GM18907 (cell line): Measurements from ENCODE around the gene SV2C.
"Not testable (repeated sequence)": the region's sequence is repeated elsewhere in the genome, so short reads cannot be mapped to it uniquely, and the experiment has no call there.

ENCODE experiments used
- ATAC-seq: cut with Tn5 transposase; IDR thresholded peaks from one replicate; pipeline ENCODE4 v1.9.1; 2021; ENCODE audit warnings: mild to moderate bottlenecking, moderate library complexity; ENCODE audit not compliant: unreplicated experiment

SV2C gene

DNA sequence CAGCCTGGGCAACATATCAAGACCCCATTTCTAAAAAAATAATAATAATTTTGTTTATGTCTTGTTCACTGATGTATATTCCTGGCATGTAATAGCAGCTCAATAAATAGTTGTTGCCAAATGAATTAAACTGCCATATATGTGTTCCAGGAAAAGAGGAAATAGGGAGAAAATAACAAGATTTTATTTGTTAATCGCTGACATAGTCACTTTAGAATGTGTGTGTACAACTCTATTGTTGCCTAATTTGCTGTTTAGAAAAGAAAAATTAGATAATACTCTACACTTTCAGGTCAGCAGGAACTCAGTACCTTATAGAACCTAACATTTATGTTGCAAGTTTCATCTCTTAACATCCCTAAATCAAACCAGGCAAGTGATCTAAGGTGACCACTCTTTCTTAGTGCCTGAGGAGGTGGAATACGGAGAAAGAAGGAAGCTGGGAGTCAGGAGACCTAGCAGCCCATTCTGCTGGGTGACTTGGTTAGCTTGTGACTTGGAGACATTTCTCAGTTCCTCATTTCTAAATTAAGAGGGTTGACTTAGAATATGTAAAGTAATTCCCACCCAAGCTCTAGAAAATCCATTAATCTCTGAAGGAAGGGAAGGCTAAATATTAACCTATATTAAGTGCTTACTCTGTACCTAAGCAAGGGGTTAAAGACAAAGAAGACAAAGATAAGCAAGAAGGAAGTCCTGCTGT, 209.6 kb downstream of the SV2C start:
- peak; percentile 88 for ATAC-seq

DNA sequence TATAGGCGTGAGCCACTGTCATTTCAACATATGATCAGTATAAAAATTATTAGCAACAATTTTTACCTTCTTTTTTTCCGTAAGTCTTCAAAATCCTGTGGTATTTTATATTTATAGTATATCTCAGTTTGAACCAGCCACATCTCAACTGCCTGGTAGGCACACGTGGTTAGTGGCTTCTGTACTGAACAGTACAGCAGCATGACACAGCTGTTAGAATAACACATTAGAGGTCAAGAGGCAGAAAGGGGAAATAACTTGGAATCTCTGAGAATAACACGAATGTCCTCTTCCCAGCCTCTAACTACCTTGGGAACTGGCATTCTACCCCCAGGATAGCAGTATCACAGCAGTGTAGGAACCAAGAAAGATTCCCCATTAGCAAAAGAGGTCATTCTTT, 211.4 kb downstream of the SV2C start:
- no peak for ATAC-seq

DNA sequence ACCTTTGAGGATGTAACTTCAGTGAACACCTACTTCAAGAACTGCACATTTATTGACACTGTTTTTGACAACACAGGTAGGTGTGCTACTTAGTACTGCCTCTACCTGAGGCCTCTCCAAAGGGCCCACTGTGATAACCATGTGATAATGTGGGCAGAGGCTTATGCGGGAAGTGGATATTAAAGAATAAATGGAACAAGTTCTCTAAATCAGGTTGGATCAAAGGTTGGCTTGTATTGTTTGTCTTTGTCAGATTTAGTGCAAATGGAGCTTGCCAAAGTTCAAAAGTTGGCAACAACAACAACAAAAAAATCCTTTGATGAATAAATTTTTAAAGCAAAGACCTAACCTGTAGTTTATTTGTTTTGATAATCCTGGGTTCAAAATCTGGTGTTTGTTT, 215.7 kb downstream of the SV2C start:
- no peak for ATAC-seq

DNA sequence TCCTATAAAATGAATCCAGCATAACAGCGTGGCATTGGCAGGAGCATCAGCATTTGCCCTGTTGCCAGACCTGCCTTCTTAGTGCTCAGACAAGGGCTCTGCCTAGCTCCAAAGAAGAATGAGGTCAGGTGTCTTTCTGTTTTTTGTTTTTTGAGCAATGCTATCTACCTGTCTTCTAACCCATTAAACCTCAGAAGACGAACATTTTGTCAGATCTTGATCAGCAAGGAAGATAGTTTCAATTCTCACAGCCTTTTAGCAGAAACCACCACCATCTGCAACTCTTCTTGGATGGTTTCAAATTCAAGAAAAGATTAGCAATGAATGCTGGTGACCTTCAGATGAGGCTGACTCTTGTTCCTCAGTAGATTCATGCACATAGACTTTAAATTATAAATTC, 216.4 kb downstream of the SV2C start:
- no peak for ATAC-seq

DNA sequence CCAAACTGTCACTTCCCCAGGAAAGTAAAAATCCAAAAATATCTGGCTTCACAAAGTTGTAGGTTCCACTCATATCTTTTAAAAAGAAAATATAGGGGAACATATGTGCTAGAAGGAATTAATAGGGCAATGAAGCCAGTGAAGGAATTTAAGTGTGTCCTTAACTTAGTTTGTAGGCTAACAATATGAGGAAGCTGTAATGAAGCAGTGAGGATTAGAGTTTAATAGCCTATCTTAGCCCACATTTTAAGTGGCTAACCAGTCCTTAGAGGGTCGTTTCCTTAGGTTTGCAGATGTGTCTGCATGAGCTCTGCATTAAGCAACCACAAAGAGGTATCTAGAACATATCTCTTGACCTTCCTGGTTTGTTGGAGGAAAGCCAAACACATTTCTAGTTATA, 218.7 kb downstream of the SV2C start:
- not testable (repeated sequence) for ATAC-seq

DNA sequence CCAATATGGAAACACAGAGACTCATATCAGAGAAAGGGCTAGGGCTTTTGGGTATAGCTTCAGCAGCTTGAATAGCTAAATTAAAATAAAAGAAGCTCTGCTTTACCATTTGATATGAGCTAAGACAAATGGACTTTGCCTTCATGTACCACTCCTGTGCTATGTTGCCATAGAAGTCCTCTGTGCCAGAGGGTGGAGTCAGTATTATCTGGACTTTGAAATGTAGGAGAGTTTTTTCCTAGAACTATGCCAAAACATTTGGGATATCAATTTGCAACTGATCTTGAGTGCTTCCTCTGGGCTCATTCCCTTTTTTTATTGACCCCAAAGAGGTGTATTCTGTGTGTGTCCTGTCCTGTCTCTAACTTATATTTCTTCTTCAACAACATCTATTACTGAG, 219.5 kb downstream of the SV2C start:
- not testable (repeated sequence) for ATAC-seq

DNA sequence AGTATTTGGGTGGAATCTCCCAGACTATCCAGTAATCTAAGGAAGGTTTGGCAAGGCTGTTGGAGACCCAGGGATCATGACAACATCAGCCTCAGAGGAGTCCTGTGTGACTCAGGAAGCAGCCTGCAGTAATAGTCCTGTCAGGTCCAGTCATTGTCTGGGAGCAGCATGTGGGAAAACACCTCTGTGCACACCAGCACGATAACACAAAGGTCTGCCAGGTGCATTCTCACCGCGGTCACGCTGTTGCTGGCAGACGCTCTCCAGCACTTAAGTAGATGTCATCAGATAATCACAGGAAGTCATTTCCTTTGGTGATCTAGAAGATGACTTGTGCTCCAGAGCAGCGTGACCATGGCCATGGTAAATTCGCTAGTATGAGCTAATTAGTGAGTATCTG, 220.7 kb downstream of the SV2C start:
- peak; percentile 79 for ATAC-seq

DNA sequence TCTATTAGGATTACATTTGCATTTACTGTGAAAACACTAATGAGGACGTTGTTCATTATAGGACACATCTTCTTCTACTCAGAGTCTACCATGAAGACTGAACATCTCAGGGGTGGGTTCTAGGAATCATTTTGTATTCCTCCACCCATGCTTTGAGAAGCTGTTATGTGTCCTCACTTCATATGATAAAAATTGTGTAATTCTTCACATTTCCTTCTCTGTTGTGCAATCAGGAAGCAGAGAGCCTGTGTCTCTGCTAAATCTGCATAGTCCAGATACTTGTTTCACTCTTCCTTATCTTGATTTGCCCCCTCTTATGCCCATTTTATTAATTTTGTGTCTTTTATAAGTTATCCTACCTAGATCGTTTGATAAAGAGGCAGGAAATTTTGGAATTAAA, 222.1 kb downstream of the SV2C start:
- no peak for ATAC-seq

DNA sequence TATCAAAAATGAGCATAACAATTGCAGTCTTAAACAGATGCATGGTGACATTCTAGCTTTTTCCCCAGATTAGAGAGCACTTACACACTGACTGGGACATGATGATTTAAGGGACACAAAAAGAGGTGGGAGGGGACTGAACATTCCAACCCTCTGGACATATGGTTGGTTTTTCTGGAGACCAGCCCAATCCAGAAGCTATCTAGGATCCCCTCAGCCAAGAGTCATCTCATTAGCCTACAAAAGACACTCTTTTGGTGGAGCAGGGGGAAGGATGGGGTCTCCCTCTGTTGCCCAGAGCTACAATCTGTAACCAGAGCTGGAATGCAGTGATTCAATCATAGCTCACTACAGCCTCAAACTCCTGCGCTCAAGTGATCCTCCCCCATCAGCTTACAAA, 222.6 kb downstream of the SV2C start:
- ATAC-seq: no peak

DNA sequence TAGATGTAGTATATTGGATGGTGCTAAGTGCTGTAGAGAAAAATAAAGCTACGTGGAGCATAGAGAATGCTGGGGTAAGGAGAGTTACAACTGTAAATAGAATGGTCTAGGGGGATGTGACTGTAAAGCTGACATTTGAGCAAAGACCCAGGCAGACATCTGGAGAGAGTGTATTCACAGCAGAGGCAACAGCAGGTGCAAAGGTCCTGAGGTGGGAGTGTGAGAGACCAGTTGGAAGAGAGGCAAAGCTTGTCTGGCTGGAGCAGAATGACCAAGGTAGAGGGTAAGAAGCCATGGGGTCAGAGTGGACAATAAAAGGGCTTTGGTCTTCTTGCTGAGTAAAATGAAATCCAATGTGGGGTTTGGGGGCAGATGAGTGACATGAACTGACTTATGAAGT, 227.0 kb downstream of the SV2C start:
- ATAC-seq: no peak

DNA sequence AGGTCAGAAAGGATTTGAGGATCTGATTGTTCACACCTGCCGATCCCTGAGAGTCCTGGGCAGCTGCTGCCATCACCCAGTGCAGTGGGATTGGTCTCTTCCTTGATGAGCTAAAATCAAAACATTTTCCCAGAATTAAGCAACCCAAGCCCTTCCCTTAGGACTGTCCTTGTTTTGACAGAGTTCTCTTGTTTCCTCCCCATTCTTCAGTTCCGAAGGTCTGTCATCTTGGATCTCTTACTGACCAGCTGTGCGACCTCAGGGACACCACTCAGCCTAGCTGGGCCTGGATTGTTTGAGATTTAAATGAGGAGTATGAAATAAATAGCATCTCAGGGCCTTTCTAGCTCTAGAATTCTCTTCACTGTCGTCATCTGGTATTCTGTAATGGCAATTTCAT, 229.6 kb downstream of the SV2C start:
- ATAC-seq: no peak

DNA sequence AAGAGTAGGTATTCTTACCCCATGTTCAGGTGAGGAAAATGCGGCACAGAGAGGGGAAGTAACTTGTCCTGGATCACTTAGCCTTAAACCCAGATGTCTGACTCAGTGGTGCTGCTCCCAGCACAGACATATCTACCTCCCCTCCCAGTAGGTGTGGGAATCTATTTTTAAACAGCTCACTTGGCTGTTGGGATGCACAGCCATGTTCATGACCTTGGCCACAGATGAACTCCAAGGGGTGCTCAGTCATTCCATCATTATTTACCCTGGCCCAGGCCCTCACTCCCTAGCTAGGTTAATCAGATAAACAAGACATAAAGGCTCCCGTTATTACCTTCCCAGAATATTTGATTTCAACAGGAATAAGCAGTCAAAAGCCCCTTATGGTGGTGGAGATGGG, 231.5 kb downstream of the SV2C start:
- ATAC-seq: no peak

DNA sequence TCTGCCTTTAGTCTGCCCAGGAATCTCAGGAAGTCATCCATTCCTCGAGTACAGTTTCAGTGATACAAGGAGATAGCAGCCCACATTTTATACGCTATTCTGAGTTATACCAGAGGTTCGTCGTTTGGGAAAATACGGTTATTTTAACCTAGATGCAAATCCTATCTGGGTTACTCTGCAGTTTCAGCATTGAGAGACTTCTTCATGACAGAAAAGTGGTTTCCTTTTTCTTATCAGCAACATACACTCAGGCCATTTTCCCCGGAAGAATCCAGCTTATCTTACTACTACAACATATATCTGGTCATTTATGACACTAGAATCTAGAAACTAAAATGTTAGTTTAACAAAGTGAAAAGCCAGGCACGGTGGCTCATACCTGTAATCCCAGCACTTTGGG, 236.5 kb downstream of the SV2C start:
- no peak for ATAC-seq

DNA sequence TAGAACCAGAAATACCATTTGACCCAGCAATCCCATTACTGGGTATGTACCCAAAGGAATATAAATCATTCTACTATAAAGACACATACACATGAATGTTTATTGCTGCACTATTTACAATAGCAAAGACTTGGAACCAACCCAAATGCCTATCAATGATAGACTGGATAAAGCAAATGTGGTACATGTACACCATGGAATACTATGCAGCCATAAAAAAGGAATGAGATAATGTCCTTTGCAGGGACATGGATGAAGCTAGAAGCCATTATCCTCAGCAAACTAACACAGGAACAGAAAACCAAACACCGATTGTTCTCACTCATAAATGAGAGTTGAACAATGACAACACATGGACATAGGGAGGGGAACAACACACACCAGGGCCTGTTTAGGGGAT, 240.3 kb downstream of the SV2C start:
- not testable (repeated sequence) for ATAC-seq

DNA sequence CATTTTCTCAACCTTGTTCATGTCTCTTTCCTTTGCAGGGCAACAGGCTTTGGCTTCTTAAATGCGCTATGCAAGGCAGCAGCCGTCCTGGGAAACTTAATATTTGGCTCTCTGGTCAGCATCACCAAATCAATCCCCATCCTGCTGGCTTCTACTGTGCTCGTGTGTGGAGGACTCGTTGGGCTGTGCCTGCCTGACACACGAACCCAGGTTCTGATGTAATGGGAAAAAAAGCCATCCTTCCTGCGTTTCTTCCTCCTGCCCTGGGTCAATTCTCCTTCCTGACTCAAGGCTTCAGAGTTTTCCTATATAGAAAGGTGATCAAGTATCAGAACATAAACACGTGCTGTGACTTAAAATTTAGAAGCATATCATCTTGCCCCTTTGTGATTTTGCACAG, 242.1 kb downstream of the SV2C start:
- ATAC-seq: no peak

DNA sequence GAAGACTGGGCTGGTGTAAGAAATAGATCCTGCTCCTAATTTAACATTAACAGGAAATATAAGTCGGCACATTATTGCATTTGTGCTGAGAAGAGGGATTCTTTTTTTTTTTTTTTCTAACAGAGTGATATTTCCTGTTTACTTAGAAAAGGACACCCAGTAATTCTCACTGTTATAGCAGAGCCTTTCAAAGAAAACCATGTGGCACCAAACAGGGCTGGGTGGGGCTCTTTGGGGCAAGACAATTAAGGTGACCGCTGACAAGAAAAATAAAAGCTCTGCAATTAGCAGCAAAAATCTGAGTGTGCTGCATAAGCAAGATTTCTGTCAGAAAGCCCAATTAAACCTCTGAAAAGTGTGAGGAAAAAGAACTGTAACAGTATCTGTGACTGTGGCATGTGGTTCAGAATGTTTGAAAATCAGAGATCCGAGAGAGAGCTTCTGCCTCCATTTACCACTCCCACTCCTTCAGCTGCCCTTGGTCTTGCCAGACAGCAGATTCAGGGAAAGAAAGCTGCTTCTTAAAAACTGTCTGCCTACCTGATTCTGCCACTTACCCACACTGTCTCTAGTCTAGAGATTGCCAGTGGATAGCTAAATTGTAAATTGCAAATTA, 242.8 kb downstream of the SV2C start:
- ATAC-seq: no peak

DNA sequence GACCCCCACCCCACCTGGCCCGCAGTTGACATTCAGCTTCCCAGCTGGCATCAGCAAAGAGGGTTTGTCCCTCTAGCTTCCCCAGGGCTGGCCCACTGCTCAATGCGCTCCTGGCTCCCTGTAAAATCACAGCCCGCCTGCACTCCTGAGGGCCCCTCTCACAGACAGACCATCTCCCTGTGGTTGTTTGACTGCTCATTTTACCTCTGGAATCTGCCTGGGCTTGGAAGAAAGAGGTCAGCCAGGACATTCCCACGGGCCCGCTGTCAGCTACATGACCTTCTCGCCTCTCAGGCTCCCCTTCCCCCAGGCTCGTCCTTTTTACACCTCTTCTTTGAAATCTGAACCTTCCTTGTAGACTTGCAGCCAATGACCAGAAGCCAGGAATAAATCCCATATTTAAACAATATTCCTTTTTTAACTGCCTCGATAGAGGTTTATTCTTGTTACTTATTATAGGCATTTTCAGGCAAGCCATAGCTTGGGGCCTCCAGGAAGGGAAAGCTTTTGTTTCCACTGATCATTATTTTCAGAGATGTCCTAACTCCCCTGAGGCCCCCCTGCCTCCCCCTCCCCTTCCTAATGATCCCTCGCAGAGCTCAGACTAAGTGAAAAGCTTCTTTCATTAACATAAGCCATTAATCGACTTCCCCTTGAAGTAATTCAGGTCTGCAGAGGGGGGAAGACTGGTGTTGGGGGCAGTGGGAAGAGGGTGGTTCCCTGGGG, 243.6 kb downstream of the SV2C start:
- no peak for ATAC-seq

DNA sequence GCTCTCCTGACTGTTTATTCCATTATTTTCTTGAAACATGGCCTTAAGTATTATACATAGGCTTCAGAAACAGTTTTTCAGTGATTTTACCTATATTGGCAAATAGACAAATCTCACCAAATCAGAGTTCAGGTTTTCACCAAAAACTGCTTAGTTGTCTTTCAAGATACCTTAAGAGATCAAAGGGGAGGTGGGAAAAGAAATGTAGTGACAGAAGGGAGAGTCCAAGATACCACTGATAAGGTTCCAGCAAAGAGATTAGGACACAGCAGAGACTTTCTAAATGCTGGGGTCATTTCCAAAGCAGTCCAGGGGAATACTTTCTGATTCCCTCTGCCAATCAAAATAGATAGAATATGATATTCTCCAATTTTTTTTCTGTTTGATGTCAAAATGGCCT, 246.2 kb downstream of the SV2C start:
- no peak for ATAC-seq

DNA sequence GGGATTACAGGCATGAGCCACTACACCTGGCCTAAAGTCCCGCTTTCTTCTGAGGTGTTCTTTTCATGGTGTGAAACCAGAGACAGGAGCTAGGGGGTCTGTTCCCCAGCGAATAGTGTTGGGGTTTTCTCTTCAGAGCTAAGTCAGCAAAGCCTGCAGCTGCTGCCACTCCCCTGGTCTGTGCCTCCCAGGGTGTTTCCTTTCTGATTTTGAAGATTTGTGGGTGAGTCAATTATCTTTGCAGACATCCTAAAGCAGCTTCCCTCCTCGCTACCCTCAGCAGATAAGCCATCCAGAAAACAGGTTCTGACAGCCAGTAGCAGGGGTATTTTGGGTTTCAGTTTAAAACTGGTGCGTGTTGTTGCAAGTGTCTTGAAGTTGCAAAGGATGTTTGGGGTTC, 247.9 kb downstream of the SV2C start:
- no peak for ATAC-seq

DNA sequence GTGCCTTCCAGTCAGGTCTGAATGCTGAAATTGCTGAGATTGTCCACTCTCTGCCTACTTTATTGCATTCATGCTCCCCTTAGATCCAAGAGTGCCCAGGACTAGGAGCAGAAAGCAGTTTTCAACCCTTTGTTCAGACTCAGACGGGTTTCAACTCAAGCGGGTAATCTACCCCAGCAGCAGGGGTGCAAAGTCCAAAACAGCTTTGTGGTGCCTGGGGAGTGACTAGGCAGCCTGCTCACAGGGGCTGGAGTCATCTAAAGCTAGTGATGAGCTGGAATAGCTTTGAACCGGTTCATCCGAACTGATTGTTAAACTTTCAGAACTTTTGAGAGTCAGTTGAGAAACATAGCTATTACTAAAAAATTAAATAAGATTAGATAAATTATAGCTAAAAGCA, 248.9 kb downstream of the SV2C start:
- ATAC-seq: no peak

DNA sequence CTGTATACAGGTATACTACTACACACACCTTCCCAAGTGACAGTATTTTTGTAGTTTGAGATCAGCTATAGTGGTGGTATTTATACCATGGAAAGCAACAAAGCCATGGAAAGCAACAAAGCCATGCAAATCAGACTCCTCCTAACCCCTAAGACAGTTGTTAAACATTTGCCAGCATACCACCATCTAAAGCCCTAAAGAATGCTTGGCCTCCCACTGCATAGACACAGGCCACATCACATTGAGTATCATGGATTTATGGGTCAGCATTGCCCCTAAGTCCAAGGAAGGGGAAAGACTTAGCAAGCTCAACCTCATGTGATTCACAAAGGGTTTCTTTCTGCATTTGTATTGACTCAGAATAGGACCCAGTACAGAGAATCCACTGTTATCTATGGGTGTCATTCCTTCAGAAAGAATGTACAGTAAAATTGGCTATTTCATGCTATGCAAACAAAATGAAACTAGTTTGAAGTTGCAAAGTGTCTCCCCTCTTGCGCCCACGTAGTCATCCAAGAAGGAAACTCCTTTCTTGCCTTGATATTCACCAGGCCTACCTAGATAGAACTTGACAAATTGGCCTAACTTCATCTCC, 249.5 kb downstream of the SV2C start:
- ATAC-seq: no peak

DNA sequence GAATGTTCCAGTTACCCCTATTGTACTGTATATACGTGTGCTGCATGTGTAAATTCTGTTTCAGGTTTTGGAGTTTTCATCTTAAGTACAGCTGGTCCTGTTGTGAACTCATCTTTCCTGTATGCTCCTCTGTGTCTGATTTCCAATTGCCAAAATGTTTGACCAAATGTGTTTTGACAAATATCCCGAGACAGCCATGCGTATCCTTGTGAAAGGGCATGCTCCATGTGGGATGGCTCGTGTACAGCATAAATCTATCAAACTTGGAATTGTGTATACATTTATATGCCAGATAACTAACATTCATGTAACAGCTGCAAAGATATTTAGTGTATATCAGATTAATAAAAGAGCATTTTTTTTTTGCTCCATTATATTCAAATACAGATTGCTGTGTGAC, 250.4 kb downstream of the SV2C start:
- no peak for ATAC-seq
